ENCODE measurements around the gene PPP1R1B.

The PPP1R1B gene

DNA sequence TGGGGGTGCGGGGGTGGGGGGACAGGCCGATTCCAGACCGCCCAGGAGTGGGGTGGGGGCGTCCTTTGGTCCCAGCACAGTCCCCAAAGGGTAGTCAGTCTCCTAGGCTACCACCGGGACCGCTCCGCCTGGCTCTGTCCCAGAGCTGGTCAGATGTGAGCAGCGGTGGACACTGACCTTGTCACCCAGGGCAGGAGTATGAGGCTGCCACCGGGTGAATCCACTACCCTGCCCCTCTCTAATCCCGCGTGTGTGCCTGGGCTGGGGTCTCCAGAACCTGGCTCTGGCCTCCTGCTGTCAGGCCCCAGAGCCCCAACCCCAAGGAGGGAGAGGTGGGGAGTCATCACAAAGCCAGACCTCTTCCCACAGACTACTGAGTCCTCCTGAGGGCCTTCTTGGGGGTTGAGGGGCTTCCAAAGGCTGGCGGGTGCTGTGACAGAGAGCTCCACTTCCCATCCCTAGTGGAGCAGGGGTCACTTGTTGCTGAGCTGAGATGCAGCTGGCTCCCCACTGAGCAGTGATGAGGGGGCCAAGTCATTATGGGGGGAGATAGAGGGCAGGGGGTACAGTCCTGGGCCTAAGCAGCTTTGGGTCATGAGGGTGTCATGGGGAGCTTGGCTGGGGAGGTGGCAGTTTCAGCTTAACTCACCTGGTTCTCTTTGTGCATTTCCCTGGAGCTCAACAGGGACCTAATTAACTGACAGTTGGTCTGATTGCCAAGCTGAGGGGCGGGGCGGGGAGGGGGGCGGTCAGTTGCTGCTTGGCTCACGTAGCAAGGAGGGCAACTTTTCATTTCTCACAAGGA lies 1.2 kb downstream of the PPP1R1B start:
- Histone ChIP-seq H2BK120ac (ENCODE audit: low read depth, low read length) (no peak overlapping the region), H3K4ac (ENCODE audit: low read depth, low read length) (no peak overlapping the region), H3K9ac (ENCODE audit: low read length) (no peak overlapping the region), H4K8ac (ENCODE audit: low read depth, low read length) (no peak overlapping the region), H2AK5ac (ENCODE audit: low read length) (no peak overlapping the region), H3K4me2 (ENCODE audit: low read length) (no peak overlapping the region), H3K4me3 (ENCODE audit: low read length) (no peak overlapping the region), H3K79me2 (ENCODE audit: control insufficient read depth, insufficient read depth, low read length) (no peaks in the 10 kb centered on the region), H2BK15ac (replicated peaks; ENCODE audit: low read depth) (no peak overlapping the region), H3K79me1 (ENCODE audit: low read length) (no peaks in the 10 kb centered on the region), H4K5ac (ENCODE audit: low read length) (no peak overlapping the region), H3K4me1 (ENCODE audit: control insufficient read depth, low read depth, low read length) (peaks cover 7% of the 10 kb centered on the region), H3K23ac (ENCODE audit: low read length) (no peak overlapping the region), H3K18ac (ENCODE audit: low read length) (peak overlapping the region; percentile 13), H3K27me3 (ENCODE audit: insufficient read depth, low read length, poor library complexity) (no peaks in the 10 kb centered on the region), H3K36me3 (ENCODE audit: control insufficient read depth, insufficient read depth, low read length) (no peaks in the 10 kb centered on the region), H3K27ac (ENCODE audit: low read depth, low read length) (no peak overlapping the region), H2BK5ac (ENCODE audit: low read length) (no peak overlapping the region), H3K56ac (ENCODE audit: low read length) (no peak overlapping the region)
- WGBS (ENCODE audit: extremely low coverage, insufficient coverage, low lambda C conversion rate) = no CpG with 5 or more reads among the region's 16 CpGs
- DNase-seq = no peak

DNA sequence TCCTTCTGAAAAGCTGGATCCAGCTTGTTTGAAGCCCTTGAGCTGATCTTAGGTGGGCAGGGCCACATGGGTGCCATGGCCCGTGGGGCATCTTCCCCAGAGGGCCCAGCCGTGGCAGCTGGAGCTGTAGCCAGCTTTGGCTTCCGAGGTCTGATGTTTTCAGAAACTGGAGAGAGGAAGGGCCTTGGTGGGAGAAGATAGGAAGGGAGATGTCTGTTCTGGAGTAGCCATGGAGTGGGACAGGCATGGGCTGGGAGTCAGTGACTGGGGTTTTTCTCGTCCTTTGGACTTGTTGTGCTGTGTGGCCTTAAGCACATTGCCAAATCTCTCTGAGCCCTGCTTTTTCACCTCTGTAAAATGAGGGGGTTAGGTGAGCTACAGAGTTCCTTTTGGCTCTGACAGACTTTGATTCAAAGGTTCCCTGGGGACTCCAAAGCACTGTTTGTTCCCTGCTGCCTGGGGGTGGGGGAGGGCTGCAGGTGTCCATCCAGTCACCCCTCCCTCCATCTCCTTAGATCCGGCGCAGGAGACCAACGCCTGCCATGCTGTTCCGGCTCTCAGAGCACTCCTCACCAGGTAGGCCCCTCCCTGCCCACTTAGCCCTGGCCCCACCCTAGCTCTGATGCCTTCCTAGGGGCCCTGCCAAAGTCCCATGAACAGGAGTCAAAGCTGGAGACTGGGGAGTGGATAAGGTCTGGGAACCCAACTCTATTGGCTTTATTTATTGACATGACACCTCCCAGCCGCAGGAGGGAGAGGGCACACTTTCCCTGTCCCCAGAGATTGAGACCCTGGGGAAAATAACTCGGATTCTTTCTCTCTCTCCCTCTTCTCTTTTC lies 2.1 kb downstream of the PPP1R1B start:
- Histone ChIP-seq H3K79me2 (ENCODE audit: control insufficient read depth, insufficient read depth, low read length) (no peaks in the 10 kb centered on the region), H4K5ac (ENCODE audit: low read length) (no peak overlapping the region), H3K23ac (ENCODE audit: low read length) (no peak overlapping the region), H3K36me3 (ENCODE audit: control insufficient read depth, insufficient read depth, low read length) (no peaks in the 10 kb centered on the region), H3K4me1 (ENCODE audit: control insufficient read depth, low read depth, low read length) (peaks cover 7% of the 10 kb centered on the region), H3K79me1 (ENCODE audit: low read length) (no peaks in the 10 kb centered on the region), H3K27me3 (ENCODE audit: insufficient read depth, low read length, poor library complexity) (no peaks in the 10 kb centered on the region), H2AK5ac (ENCODE audit: low read length) (no peak overlapping the region), H3K18ac (ENCODE audit: low read length) (no peak overlapping the region), H3K4me2 (ENCODE audit: low read length) (no peak overlapping the region), H2BK15ac (replicated peaks; ENCODE audit: low read depth) (no peak overlapping the region), H3K4me3 (ENCODE audit: low read length) (no peak overlapping the region), H3K9ac (ENCODE audit: low read length) (no peak overlapping the region), H2BK120ac (ENCODE audit: low read depth, low read length) (no peak overlapping the region), H2BK5ac (ENCODE audit: low read length) (no peak overlapping the region), H3K27ac (ENCODE audit: low read depth, low read length) (no peak overlapping the region), H3K56ac (ENCODE audit: low read length) (peak overlapping the region; percentile 25), H3K4ac (ENCODE audit: low read depth, low read length) (no peak overlapping the region), H4K8ac (ENCODE audit: low read depth, low read length) (no peak overlapping the region)
- WGBS (ENCODE audit: extremely low coverage, insufficient coverage, low lambda C conversion rate) = no CpG with 5 or more reads among the region's 10 CpGs
- no peak for DNase-seq

DNA sequence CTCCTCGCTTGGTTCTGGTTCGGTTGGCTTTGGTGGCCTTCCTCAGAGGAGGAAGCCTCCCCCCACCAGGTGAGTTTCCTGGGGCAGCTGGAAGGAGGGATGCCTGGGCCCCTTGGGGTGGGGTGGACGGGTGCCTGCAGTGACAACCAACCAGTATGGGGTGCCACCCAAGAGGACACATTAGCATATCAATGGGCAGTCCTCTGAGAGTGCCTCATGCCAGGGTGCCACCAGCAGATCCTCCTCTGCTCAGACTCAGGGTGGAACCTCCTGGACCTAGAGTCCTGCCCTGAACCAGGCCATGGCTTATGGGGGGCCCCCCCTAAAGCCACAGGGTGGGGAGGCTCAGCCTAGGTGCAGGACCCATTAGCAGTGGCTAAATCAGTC lies 2.7 kb downstream of the PPP1R1B start:
- H3K79me1 ChIP-seq (ENCODE audit: low read length) = no peaks in the 10 kb centered on the region
- no peak overlapping the region for H3K18ac ChIP-seq (ENCODE audit: low read length)
- no peak overlapping the region for H4K5ac ChIP-seq (ENCODE audit: low read length)
- H3K4me2 ChIP-seq (ENCODE audit: low read length) = no peak overlapping the region
- H3K9ac ChIP-seq (ENCODE audit: low read length) = no peak overlapping the region
- H4K8ac ChIP-seq (ENCODE audit: low read depth, low read length) = no peak overlapping the region
- H3K4ac ChIP-seq (ENCODE audit: low read depth, low read length) = no peak overlapping the region
- H2BK15ac ChIP-seq (replicated peaks; ENCODE audit: low read depth) = no peak overlapping the region
- no peak overlapping the region for H3K27ac ChIP-seq (ENCODE audit: low read depth, low read length)
- WGBS (ENCODE audit: extremely low coverage, insufficient coverage, low lambda C conversion rate) = no CpG with 5 or more reads among the region's 3 CpGs
- no peak overlapping the region for H2BK5ac ChIP-seq (ENCODE audit: low read length)
- H3K56ac ChIP-seq (ENCODE audit: low read length) = no peak overlapping the region
- H3K79me2 ChIP-seq (ENCODE audit: control insufficient read depth, insufficient read depth, low read length) = no peaks in the 10 kb centered on the region
- DNase-seq = no peak
- H3K36me3 ChIP-seq (ENCODE audit: control insufficient read depth, insufficient read depth, low read length) = no peaks in the 10 kb centered on the region
- H2AK5ac ChIP-seq (ENCODE audit: low read length) = no peak overlapping the region
- peaks cover 7% of the 10 kb centered on the region for H3K4me1 ChIP-seq (ENCODE audit: control insufficient read depth, low read depth, low read length)
- H2BK120ac ChIP-seq (ENCODE audit: low read depth, low read length) = no peak overlapping the region
- H3K23ac ChIP-seq (ENCODE audit: low read length) = peak overlapping the region; percentile 45
- no peak overlapping the region for H3K4me3 ChIP-seq (ENCODE audit: low read length)
- H3K27me3 ChIP-seq (ENCODE audit: insufficient read depth, low read length, poor library complexity) = no peaks in the 10 kb centered on the region

DNA sequence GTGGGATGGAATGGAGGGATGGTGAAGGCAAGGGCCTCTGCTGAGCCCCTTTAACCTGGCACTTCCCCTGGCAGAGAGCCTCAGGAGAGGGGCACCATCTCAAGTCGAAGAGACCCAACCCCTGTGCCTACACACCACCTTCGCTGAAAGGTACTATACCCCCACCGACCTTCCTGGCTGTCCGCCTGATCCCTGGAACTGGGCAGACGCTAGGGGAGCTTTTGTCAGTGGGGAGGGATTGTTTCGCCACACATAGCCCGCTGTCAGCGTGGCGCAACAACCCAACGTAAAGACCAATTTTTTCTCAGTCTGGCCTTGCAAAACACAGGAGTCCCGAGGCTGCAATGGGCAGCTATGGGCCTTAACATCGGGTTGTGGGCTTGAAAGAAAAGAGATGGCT lies 3.1 kb downstream of the PPP1R1B start:
- no peak overlapping the region for H3K9ac ChIP-seq (ENCODE audit: low read length)
- no peak overlapping the region for H2BK15ac ChIP-seq (replicated peaks; ENCODE audit: low read depth)
- no peak overlapping the region for H3K27ac ChIP-seq (ENCODE audit: low read depth, low read length)
- H3K79me2 ChIP-seq (ENCODE audit: control insufficient read depth, insufficient read depth, low read length) = no peaks in the 10 kb centered on the region
- DNase-seq = no peak
- H3K27me3 ChIP-seq (ENCODE audit: insufficient read depth, low read length, poor library complexity) = no peaks in the 10 kb centered on the region
- WGBS (ENCODE audit: extremely low coverage, insufficient coverage, low lambda C conversion rate) = no CpG with 5 or more reads among the region's 12 CpGs
- H3K18ac ChIP-seq (ENCODE audit: low read length) = no peak overlapping the region
- no peak overlapping the region for H3K56ac ChIP-seq (ENCODE audit: low read length)
- H3K36me3 ChIP-seq (ENCODE audit: control insufficient read depth, insufficient read depth, low read length) = no peaks in the 10 kb centered on the region
- no peaks in the 10 kb centered on the region for H3K79me1 ChIP-seq (ENCODE audit: low read length)
- peaks cover 8% of the 10 kb centered on the region for H3K4me1 ChIP-seq (ENCODE audit: control insufficient read depth, low read depth, low read length)
- no peak overlapping the region for H2BK5ac ChIP-seq (ENCODE audit: low read length)
- H3K4me2 ChIP-seq (ENCODE audit: low read length) = no peak overlapping the region
- H3K4ac ChIP-seq (ENCODE audit: low read depth, low read length) = no peak overlapping the region
- H3K4me3 ChIP-seq (ENCODE audit: low read length) = no peak overlapping the region
- no peak overlapping the region for H2AK5ac ChIP-seq (ENCODE audit: low read length)
- H4K8ac ChIP-seq (ENCODE audit: low read depth, low read length) = no peak overlapping the region
- H4K5ac ChIP-seq (ENCODE audit: low read length) = no peak overlapping the region
- H2BK120ac ChIP-seq (ENCODE audit: low read depth, low read length) = no peak overlapping the region
- peak overlapping the region; percentile 45 for H3K23ac ChIP-seq (ENCODE audit: low read length)

DNA sequence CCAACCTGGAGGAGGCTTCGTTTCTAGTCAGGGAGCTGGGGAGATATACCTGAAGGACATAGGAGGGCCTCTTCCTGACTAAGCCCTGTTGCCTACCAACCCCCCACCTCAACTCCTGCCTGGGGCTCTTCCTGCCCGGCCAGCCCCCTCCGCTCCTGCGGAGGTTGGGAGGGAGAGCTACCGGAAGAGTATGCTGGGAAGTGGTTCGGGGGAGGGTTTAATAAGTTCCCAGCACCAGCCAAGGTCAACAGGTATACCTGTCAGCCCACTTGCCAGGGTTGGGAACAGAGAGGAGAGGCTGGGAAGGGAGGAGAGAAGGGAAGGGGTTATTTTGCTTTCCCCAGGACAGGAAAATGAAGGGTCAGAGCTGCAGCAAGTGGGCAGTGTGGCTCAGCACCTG lies 4.7 kb downstream of the PPP1R1B start:
- Histone ChIP-seq H4K8ac (ENCODE audit: low read depth, low read length) (no peak overlapping the region), H2AK5ac (ENCODE audit: low read length) (peak overlapping the region; percentile 78), H2BK120ac (ENCODE audit: low read depth, low read length) (no peak overlapping the region), H3K56ac (ENCODE audit: low read length) (peak overlapping the region; percentile 76), H3K4me1 (ENCODE audit: control insufficient read depth, low read depth, low read length) (peaks cover 11% of the 10 kb centered on the region), H3K79me2 (ENCODE audit: control insufficient read depth, insufficient read depth, low read length) (no peaks in the 10 kb centered on the region), H3K4ac (ENCODE audit: low read depth, low read length) (peak overlapping the region; percentile 28), H3K4me2 (ENCODE audit: low read length) (no peak overlapping the region), H2BK5ac (ENCODE audit: low read length) (peak overlapping the region; percentile 74), H2BK15ac (replicated peaks; ENCODE audit: low read depth) (no peak overlapping the region), H3K9ac (ENCODE audit: low read length) (peak overlapping the region; percentile 37), H3K27ac (ENCODE audit: low read depth, low read length) (peak overlapping the region; percentile 20), H3K27me3 (ENCODE audit: insufficient read depth, low read length, poor library complexity) (no peaks in the 10 kb centered on the region), H3K23ac (ENCODE audit: low read length) (no peak overlapping the region), H3K36me3 (ENCODE audit: control insufficient read depth, insufficient read depth, low read length) (no peaks in the 10 kb centered on the region), H3K18ac (ENCODE audit: low read length) (peak overlapping the region; percentile 8), H3K79me1 (ENCODE audit: low read length) (no peaks in the 10 kb centered on the region), H3K4me3 (ENCODE audit: low read length) (no peak overlapping the region), H4K5ac (ENCODE audit: low read length) (no peak overlapping the region)
- peak; percentile 90 for DNase-seq
- WGBS (ENCODE audit: extremely low coverage, insufficient coverage, low lambda C conversion rate) = no CpG with 5 or more reads among the region's 6 CpGs
